Subcutaneous adipose tissue (tissue), 4 donors: ENCODE results near the gene B4GALT5. TPM values are rescaled to one million over a fixed set of nuclear protein-coding genes. Genes with fewer than 3 reads are reported as not detected.

Source experiments
- total RNA-seq, 4 donors: library from RNA; depleted of rRNA; stranded (reverse); fragments of >200 nt; gene quantifications; one replicate each; pipeline ENCODE4 v1.1.0, GENCODE V29; 2016
- TF ChIP-seq, protein P1 (sequence below): fragments of 450-650 bp; IDR thresholded peaks from one replicate; pipeline ENCODE4 v1.5.1; 2016; ENCODE audit warnings: low read depth, mild to moderate bottlenecking, control low read depth, antibody characterized with exemption, moderate library complexity

The B4GALT5 gene
- total RNA-seq, 4 donors from 2014 or later = 18.1 to 26.2 (median 21.2) TPM

DNA sequence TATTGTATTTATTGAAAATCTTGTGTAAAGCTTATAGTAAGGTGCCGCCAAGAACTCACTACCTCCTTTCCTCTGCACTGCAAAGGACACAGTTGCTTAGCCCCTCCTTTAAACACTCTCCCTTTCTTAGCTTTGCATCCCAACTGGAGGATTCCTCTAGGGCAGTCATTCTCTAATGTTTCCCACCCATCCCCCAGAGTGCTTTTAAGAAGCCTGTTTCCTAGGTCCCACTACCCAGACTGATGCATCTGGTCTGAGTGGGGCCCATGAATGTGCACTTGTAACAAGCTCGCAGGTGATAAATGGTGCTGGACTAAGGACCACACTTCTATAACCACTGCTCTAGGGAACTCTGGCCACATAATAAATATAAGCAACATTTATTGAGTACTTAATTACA lies 55.2 kb downstream of the B4GALT5 start:
- TF ChIP-seq, protein P1, sequence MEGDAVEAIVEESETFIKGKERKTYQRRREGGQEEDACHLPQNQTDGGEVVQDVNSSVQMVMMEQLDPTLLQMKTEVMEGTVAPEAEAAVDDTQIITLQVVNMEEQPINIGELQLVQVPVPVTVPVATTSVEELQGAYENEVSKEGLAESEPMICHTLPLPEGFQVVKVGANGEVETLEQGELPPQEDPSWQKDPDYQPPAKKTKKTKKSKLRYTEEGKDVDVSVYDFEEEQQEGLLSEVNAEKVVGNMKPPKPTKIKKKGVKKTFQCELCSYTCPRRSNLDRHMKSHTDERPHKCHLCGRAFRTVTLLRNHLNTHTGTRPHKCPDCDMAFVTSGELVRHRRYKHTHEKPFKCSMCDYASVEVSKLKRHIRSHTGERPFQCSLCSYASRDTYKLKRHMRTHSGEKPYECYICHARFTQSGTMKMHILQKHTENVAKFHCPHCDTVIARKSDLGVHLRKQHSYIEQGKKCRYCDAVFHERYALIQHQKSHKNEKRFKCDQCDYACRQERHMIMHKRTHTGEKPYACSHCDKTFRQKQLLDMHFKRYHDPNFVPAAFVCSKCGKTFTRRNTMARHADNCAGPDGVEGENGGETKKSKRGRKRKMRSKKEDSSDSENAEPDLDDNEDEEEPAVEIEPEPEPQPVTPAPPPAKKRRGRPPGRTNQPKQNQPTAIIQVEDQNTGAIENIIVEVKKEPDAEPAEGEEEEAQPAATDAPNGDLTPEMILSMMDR = no peak

DNA sequence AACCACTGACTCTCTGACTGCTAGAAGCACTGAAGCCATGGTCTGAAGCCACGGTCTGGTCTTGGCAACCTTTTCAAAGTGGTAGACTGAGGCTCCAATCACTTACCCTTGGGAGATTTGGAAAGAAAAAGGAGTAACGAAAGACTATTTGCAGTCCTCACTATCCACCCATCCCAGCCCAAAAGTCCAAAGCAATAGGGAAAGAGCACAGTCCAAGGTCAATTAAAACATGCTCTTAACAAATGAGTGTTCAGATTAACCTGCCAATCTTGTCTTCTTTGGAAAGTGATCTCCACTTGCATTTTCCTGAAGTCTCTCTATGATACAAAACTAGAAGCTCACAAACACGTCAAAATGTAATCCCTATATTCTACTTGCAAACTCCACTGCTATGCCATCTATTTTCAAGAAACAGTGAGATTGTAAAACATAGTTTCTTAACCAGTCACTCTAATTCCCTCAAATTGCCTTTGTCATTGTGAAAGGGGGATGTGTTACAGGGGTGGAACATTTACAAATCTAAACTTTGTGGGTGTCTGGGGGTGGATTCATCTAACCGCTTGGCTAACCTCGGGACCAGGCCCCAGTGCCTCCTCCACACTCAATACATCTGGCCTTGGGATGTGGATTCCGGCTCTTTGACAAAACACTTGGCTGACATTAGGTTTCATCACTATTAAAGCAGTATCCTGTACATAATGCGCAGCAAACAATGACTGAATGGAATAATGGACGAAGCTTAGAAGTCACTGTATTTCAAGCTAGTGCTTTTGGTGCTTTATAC lies 56.4 kb downstream of the B4GALT5 start:
- TF ChIP-seq, protein P1 = no peak

DNA sequence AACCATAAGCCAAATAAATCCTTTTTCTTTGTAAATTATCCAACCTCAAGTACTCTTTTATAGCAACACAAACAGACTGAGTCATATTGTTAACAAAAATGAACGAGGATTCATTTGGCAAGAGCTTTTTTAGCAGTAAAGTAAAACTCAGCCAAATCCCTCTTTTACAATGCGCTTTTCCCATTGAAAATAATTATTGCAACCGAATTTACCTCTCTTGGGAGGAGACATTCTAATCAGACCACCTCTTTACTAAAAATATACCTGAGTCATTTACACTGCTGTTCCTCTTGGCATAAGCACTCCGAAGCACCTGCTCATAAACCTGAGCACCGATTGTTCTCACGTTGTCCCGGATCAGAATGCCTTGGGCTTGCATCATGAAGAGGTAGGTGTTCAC lies 57.4 kb downstream of the B4GALT5 start:
- TF ChIP-seq, protein P1 = no peak

DNA sequence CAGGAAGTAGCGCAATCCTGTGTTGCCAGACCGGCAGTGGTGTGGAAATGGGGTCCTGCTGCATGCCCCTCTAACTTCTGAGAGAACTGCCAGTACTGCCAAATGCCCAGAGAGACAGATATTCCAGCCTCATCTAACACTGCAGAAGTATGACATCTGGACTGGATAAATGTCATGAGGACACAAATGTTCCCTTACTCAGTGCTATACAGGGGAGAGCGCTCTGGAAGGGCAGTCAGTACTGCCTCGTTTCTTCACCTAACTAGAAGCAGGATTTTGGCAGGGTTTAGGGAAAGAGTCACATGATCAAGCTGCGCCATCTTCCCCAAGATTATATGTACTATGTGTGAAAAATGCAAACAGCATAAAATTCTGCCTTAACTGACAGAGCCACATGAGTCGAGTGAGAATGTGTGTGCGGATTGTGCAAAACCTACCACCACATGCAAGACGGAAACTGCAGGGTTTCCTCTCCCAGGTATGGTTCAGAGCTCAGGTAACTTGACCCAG lies 59.7 kb downstream of the B4GALT5 start:
- TF ChIP-seq, protein P1 = no peak

DNA sequence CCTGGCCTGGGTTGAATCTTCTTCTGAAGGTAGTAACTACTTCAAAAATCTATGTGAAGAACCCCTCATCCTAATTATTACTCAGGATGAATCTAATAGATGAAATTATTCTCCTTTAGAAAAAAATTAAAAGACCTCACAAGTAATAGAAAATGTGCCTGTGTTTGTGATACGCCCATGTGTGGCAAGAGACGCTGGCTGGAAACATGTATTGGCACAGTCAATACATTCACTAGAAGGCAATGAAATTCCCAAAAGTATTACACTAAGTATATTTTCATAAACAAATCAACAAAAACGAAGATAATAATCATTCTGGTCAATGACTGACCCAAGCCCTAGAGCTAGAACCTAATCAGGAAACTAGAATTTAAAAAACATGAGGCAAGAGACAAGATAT lies 64.0 kb downstream of the B4GALT5 start:
- TF ChIP-seq, protein P1 = no peak

DNA sequence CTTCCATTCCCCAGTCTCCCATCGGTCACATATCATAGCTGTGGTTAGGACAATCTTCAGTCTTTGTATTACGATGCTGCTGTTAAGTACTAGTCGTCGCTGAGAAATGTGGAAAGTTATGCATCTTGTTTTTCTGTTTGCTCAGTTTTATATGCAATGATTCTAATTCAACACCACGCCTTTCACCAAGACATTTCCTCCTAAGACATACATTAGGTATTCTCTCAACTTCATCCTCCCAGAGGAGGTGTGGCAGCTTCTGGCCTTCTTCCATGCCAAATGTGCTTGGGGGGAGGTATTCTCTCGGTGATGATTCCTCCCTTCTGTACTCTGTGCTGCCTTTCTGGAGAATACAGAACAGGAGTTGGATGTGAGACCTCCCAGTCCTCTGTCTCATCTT lies 66.1 kb downstream of the B4GALT5 start:
- TF ChIP-seq, protein P1 = no peak

DNA sequence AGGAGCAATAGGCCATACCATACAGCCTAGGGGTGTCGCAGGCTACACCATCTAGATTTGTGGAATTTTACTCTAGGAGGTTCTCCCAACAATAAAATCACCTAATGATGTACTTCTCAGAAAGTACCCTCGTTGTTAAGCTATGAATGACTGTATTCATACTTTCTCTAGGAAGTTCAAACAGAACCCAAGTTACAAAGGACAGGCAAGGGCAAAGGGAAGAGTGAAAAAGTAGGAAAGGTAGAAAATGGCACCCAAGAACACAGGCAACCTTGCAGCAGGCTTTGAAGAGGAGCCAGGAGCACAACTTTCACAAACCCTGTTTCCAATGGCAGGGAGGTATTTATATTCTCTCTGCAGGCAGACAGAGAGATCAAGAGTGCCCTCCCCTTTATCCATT lies 67.2 kb downstream of the B4GALT5 start:
- TF ChIP-seq, protein P1 = no peak
